GM23338 (cell line): ENCODE data around the gene TOP2A.

Source experiments
- CREB1 ChIP-seq: fragments of 250-450 bp; sonication (Bioruptor Pico); IDR thresholded peaks from 2 replicates; pipeline ENCODE4 v1.5.0; 2020; ENCODE audit warnings: low read depth, mild to moderate bottlenecking, moderate library complexity
- CTCF ChIP-seq, 2 experiments: fragments of 200-600 bp in 1 of 2; sonication (generic) in 1 of 2; conservative IDR thresholded peaks; 2 replicates each; pipeline versions ENCODE4 v1.5.1 to v1.6.1; 2016 to 2017; ENCODE audit warnings: antibody characterized with exemption in 2 of 2, low read depth in 2 of 2, mild to moderate bottlenecking in 2 of 2, moderate library complexity in 1 of 2
- EZH2 ChIP-seq: fragments of 200-600 bp; sonication (generic); IDR thresholded peaks from one replicate; pipeline ENCODE4 v1.8.0; 2017; ENCODE audit warnings: antibody characterized with exemption, mild to moderate bottlenecking, low read depth; ENCODE audit not compliant: unreplicated experiment
- EZH2phosphoT487 ChIP-seq: fragments of 200-600 bp; sonication (generic); IDR thresholded peaks from one replicate; pipeline ENCODE4 v1.8.1; 2018; ENCODE audit warnings: antibody characterized with exemption; ENCODE audit not compliant: unreplicated experiment
- JUNB ChIP-seq: IDR thresholded peaks from one replicate; pipeline ENCODE4 v1.6.1; 2016; ENCODE audit warnings: antibody characterized with exemption; ENCODE audit not compliant: unreplicated experiment
- POLR2AphosphoS5 ChIP-seq: IDR thresholded peaks from 2 replicates; pipeline ENCODE4 v1.6.1; 2016; ENCODE audit warnings: antibody characterized with exemption, low read depth
- REST ChIP-seq: IDR thresholded peaks from one replicate; pipeline ENCODE4 v1.6.1; 2018; ENCODE audit warnings: antibody characterized with exemption; ENCODE audit not compliant: unreplicated experiment

GRCh38 chr17:40340880-40341807 lies 76.6 kb downstream of the TOP2A start:
- TF ChIP-seq JUNB (no peak), CTCF (conservative IDR thresholded peaks at IDR 0.05; ENCODE audit: low read depth in 2 of 2) (no peak), EZH2 (no peak), CREB1 (peak; percentile 73), REST (no peak), POLR2AphosphoS5 (no peak), EZH2phosphoT487 (no peak)
